HFFc6 (cell line): ENCODE data around the gene CD300A. TPM values are rescaled to one million over a fixed set of nuclear protein-coding genes. Genes with fewer than 3 reads are reported as not detected.
A peak's percentile ranks its signal among the peaks of the same experiment; 100 is the strongest.

Experiments used
- DNase-seq: peaks from one replicate; pipeline ENCODE4 v3.0.0-alpha.2; 2018
- H3K27ac Mint-ChIP-seq: 2 replicates; pipeline ENCODE4 v1.8.0; 2020; ENCODE audit warnings: mild to moderate bottlenecking, mixed read lengths
- H3K27me3 Mint-ChIP-seq: 2 replicates; pipeline ENCODE4 v1.8.0; 2021; ENCODE audit warnings: mild to moderate bottlenecking, moderate library complexity, mixed read lengths; ENCODE audit not compliant: insufficient read depth
- H3K36me3 Mint-ChIP-seq: 2 replicates; pipeline ENCODE4 v1.8.0; 2021; ENCODE audit warnings: low read depth, mixed read lengths
- H3K4me1 Mint-ChIP-seq: 2 replicates; pipeline ENCODE4 v1.8.0; 2020; ENCODE audit warnings: low read depth, mixed read lengths
- H3K4me3 Mint-ChIP-seq: 2 replicates; pipeline ENCODE4 v1.8.0; 2020; ENCODE audit warnings: mild to moderate bottlenecking, moderate library complexity, mixed read lengths
- H3K9me3 Mint-ChIP-seq: 2 replicates; pipeline ENCODE4 v1.8.0; 2020; ENCODE audit warnings: mild to moderate bottlenecking, mixed read lengths
- total RNA-seq, 6 experiments: library from RNA; stranded (reverse); fragmentation: NEBNext Ultra II Directional; extraction: Animal tissue kit (Norgen Biotek cat#: 25700); gene quantifications; 2 replicates in 1 of 6; 3 replicates in 5 of 6; pipeline ENCODE4 v1.2.3, GENCODE V29; 2021
- TF ChIP-seq, protein P1 (sequence below): fragments of 200-600 bp; sonication (generic); IDR thresholded peaks from 2 replicates; pipeline ENCODE4 v1.5.0; 2021; ENCODE audit warnings: antibody characterized with exemption, mild to moderate bottlenecking

CD300A gene
- total RNA-seq, 6 experiments from 2014 or later = not detected

DNA sequence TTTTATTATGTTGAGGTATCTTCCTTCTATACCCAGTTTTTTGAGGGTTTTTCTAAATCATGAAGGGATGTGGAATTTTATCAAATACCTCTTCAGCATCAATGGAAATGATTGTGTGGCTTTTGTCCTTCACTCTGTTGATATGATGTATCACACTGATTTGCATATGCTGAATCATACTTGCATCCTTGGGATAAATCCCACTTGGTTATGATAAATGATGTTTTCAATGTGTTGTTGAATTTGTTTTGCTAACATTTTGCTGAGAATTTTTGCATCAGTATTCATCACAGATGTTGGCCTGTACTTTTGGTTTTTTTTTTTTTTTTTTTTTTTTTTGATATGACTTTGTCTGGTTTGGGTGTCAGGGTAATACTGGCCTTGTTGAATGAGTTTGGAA lies 41.7 kb downstream of the CD300A start:
- no peaks in the 10 kb centered on the region for H3K27me3 Mint-ChIP-seq
- no peak overlapping the region for H3K27ac Mint-ChIP-seq
- H3K4me1 Mint-ChIP-seq = no peaks in the 10 kb centered on the region
- DNase-seq = no peak
- no peak overlapping the region for H3K4me3 Mint-ChIP-seq
- TF ChIP-seq, protein P1, sequence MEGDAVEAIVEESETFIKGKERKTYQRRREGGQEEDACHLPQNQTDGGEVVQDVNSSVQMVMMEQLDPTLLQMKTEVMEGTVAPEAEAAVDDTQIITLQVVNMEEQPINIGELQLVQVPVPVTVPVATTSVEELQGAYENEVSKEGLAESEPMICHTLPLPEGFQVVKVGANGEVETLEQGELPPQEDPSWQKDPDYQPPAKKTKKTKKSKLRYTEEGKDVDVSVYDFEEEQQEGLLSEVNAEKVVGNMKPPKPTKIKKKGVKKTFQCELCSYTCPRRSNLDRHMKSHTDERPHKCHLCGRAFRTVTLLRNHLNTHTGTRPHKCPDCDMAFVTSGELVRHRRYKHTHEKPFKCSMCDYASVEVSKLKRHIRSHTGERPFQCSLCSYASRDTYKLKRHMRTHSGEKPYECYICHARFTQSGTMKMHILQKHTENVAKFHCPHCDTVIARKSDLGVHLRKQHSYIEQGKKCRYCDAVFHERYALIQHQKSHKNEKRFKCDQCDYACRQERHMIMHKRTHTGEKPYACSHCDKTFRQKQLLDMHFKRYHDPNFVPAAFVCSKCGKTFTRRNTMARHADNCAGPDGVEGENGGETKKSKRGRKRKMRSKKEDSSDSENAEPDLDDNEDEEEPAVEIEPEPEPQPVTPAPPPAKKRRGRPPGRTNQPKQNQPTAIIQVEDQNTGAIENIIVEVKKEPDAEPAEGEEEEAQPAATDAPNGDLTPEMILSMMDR = no peak
- peaks cover 36% of the 10 kb centered on the region for H3K9me3 Mint-ChIP-seq
- no peaks in the 10 kb centered on the region for H3K36me3 Mint-ChIP-seq

DNA sequence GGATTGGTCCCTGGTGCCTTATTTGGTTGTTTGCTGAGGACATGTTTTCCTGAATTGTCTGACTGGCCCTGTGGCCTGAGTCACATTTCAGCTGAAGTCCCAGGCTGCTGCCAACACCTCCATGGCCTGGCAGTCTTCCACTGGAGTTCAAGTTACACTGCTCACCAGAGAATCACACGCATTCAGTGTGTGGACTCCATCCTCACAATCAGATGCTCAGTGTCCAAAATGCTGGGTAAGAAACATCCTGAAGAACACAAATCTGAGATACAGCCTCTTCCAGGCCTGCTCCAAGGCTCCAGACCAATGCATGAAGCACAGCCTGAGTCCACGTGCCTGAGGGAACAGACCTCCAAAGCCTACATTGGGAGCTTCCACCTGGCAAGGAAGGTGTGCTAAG lies 45.6 kb downstream of the CD300A start:
- peaks cover 68% of the 10 kb centered on the region for H3K9me3 Mint-ChIP-seq
- H3K27ac Mint-ChIP-seq = no peak overlapping the region
- no peak for DNase-seq
- TF ChIP-seq, protein P1 = no peak
- H3K36me3 Mint-ChIP-seq = peaks cover 18% of the 10 kb centered on the region
- H3K27me3 Mint-ChIP-seq = peaks cover 9% of the 10 kb centered on the region
- no peaks in the 10 kb centered on the region for H3K4me1 Mint-ChIP-seq
- H3K4me3 Mint-ChIP-seq = no peak overlapping the region

DNA sequence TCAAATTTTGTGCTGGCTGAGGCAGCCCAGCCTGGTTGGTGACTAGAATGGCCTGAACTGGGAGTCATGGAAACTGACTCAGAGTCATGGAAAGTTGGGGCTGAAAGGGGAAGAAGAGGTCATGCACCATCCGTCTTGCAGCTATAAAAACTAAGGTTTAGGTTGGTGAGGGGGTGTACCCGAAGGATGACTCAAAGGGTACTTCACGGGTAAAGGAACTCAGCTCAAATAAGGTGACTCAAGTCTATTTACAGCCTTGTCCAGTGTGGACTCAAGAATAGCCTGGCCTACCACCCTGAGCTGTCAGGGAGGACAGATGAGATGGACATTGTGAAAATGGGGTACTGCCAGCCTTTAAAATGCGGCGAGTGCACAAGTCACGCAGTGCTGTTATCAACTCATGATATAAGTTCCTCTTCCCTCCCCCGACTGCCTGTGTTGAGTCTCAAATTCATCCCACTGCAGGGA lies 46.2 kb downstream of the CD300A start:
- peak; percentile 1 for DNase-seq
- TF ChIP-seq, protein P1 = no peak
- Mint-ChIP-seq H3K27ac (no peak overlapping the region), H3K27me3 (peaks cover 9% of the 10 kb centered on the region), H3K4me3 (no peak overlapping the region), H3K9me3 (peaks cover 68% of the 10 kb centered on the region), H3K36me3 (peaks cover 18% of the 10 kb centered on the region), H3K4me1 (no peaks in the 10 kb centered on the region)

DNA sequence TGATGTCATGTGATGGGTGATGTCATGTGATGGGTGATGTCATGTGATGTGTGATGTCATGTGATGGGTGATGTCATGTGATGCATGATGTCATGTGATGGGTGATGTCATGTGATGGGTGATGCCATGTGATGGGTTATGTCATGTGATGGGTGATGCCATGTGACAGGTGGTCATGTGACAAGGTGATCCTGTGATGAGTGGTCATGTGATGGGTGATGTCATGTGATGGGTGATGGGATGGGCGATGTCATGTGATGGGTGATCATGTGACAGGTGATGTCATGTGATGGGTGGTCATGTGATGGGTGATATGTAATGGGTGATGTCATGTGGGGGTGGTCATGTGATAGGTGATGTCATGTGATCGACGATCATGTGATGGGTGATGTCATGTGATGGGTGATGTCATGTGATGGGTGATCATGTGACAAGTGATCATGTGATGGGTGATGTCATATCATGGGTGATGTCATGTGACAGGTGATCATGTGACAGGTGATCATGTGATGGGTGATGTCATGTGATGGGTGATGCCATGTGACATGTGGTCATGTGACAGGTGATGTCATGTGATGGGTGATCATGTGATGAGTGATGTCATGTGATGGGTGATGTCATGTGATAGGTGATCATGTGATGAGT lies 47.7 kb downstream of the CD300A start:
- peak; percentile 30 for DNase-seq
- Mint-ChIP-seq H3K4me1 (no peaks in the 10 kb centered on the region), H3K27me3 (peaks cover 11% of the 10 kb centered on the region), H3K36me3 (peaks cover 18% of the 10 kb centered on the region), H3K27ac (peak overlapping the region; percentile 70), H3K4me3 (peak overlapping the region; percentile 23; the same call in 1 of the 2 replicates), H3K9me3 (peaks cover 72% of the 10 kb centered on the region)
- TF ChIP-seq, protein P1 = no peak

DNA sequence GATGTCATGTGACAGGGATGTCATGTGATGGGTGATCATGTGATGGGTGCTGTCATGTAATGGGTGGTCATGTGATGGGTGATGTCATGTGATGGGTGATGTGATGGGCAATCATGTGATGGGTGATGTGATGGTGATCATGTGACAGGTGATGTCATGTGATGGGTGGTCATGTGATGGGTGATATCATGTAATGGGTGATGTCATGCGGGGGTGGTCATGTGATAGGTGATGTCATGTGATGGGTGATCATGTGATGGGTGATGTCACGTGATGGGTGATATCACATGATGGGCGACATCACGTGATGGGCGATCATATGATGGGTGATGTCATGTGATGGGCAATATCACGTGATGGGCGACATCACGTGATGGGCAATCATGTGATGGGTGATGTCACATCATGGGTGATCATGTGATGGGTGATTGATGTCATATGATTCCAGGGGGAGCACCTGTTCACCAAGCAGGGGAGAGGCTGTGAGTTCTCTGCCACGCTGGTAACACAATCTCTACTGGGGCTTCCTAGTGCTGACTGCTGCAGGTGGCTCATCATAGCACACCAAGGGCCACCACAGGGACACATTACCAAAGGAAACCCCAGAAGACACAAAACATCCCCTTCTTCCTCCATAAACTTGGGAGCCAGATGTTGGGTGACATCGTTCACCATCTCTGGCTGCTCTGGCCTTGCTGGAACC lies 48.3 kb downstream of the CD300A start:
- TF ChIP-seq, protein P1 = no peak
- Mint-ChIP-seq H3K4me3 (peak overlapping the region; percentile 4; the same call in 1 of the 2 replicates), H3K36me3 (peaks cover 18% of the 10 kb centered on the region), H3K27ac (peak overlapping the region; percentile 70), H3K9me3 (peaks cover 76% of the 10 kb centered on the region), H3K4me1 (no peaks in the 10 kb centered on the region), H3K27me3 (peaks cover 11% of the 10 kb centered on the region)
- peak; percentile 15 for DNase-seq
